Calu3 (cell line): ENCODE results near the gene COMTD1. TPM values are rescaled to one million over a fixed set of nuclear protein-coding genes. Genes with fewer than 3 reads are reported as not detected.
A peak's percentile ranks its signal among the peaks of the same experiment; 100 is the strongest.

ENCODE experiments used
- BruUV-seq: library from RNA; stranded (reverse); fragments of 400-500 nt; replicated peaks from 2 replicates; lab custom pipeline; 2021; lab: Mats Ljungman, UMichigan
- CTCF ChIA-PET: fragments of 300-600 bp; sonication (Branson Sonifier 250); formaldehyde crosslinking; loops from one replicate; lab custom pipeline; 2022; ENCODE audit warnings: antibody characterized with exemption; lab: Charles Lee
- DNase-seq: peaks from one replicate; pipeline ENCODE4 v3.0.0; 2022
- H3K27ac Mint-ChIP-seq: one replicate; pipeline ENCODE4 v1.8.0; 2022; ENCODE audit warnings: mixed read lengths; ENCODE audit not compliant: unreplicated experiment
- H3K27me3 Mint-ChIP-seq: one replicate; pipeline ENCODE4 v1.8.0; 2022; ENCODE audit warnings: mixed read lengths; ENCODE audit not compliant: unreplicated experiment
- H3K36me3 Mint-ChIP-seq: one replicate; pipeline ENCODE4 v1.8.0; 2022; ENCODE audit warnings: mild to moderate bottlenecking, moderate library complexity, mixed read lengths; ENCODE audit not compliant: insufficient read depth, unreplicated experiment
- H3K4me1 Mint-ChIP-seq: one replicate; pipeline ENCODE4 v1.8.0; 2022; ENCODE audit warnings: mild to moderate bottlenecking, low read depth, mixed read lengths; ENCODE audit not compliant: unreplicated experiment
- H3K4me3 Mint-ChIP-seq: one replicate; pipeline ENCODE4 v1.8.0; 2022; ENCODE audit warnings: mild to moderate bottlenecking, low read depth, moderate library complexity, mixed read lengths; ENCODE audit not compliant: unreplicated experiment
- H3K9me3 Mint-ChIP-seq: one replicate; pipeline ENCODE4 v1.8.0; 2022; ENCODE audit warnings: low read depth, mixed read lengths; ENCODE audit not compliant: unreplicated experiment
- CTCF ChIP-seq: fragments of 200-600 bp; IDR thresholded peaks from one replicate; pipeline ENCODE4 v1.8.0; 2022; ENCODE audit warnings: antibody characterized with exemption; ENCODE audit not compliant: unreplicated experiment
- intact Hi-C: fragments of 100-400 bp; cut with micrococcal nuclease; formaldehyde crosslinking; loops from one replicate; pipeline ENCODE4 v1.10.0; 2022; ENCODE audit not compliant: unreplicated experiment
- total RNA-seq: library from RNA; stranded (reverse); gene quantifications from 2 replicates; pipeline ENCODE4 v1.2.3, GENCODE V29; 2022

Gene COMTD1
- total RNA-seq, 1 experiment from 2014 or later: 52.4 TPM

GRCh38 chr10:75245354-75246250, 9.8 kb upstream of the COMTD1 start:
- no TSS peak for BruUV-seq
- no peak for TF ChIP-seq CTCF
- intact Hi-C loops: no loop called here
- peaks cover 8% of the 10 kb centered on the region for H3K36me3 Mint-ChIP-seq
- CTCF ChIA-PET: interaction anchor here (0.5 to 1.6 kb wide), 2 partner anchors 8 to 18 kb away, joined by 4 to 5 read pairs; no protein-coding TSS in a partner anchor
- H3K27ac Mint-ChIP-seq: no peak overlapping the region
- no peak overlapping the region for H3K4me3 Mint-ChIP-seq
- DNase-seq: peak; percentile 32
- no peaks in the 10 kb centered on the region for H3K27me3 Mint-ChIP-seq
- H3K9me3 Mint-ChIP-seq: no peaks in the 10 kb centered on the region
- peaks cover 22% of the 10 kb centered on the region for H3K4me1 Mint-ChIP-seq

GRCh38 chr10:75244487-75245353, 9.0 kb upstream of the COMTD1 start:
- DNase-seq: no peak
- intact Hi-C loops: no loop called here
- Mint-ChIP-seq H3K27me3 (no peaks in the 10 kb centered on the region), H3K4me1 (peaks cover 15% of the 10 kb centered on the region), H3K9me3 (no peaks in the 10 kb centered on the region), H3K36me3 (peaks cover 6% of the 10 kb centered on the region), H3K27ac (no peak overlapping the region), H3K4me3 (no peak overlapping the region)
- CTCF ChIA-PET: no interaction called here
- TF ChIP-seq CTCF: no peak
- no TSS peak for BruUV-seq

GRCh38 chr10:75243426-75243825, 7.7 kb upstream of the COMTD1 start:
- H3K27ac Mint-ChIP-seq: no peak overlapping the region
- CTCF ChIA-PET: no interaction called here

More at GRCh38 chr10:75243426-75243825, 7.7 kb upstream of the COMTD1 start:
- DNase-seq: no peak
- TF ChIP-seq CTCF: no peak
- H3K4me3 Mint-ChIP-seq: no peak overlapping the region
- intact Hi-C loops: no loop called here
- peaks cover 15% of the 10 kb centered on the region for H3K4me1 Mint-ChIP-seq
- no peaks in the 10 kb centered on the region for H3K36me3 Mint-ChIP-seq
- H3K27me3 Mint-ChIP-seq: no peaks in the 10 kb centered on the region
- H3K9me3 Mint-ChIP-seq: no peaks in the 10 kb centered on the region
- BruUV-seq: no TSS peak
